Activated CD8-positive, alpha-beta memory T cell treated with anti-CD3 and anti-CD28 coated beads for 36 hours (primary cell): Measurements from ENCODE around the gene HHIP. TPM values are rescaled to one million over a fixed set of nuclear protein-coding genes. Genes with fewer than 3 reads are reported as not detected.
"Not testable (repeated sequence)": the region's sequence is repeated elsewhere in the genome, so short reads cannot be mapped to it uniquely, and the experiment has no call there.

Source experiments
- CTCF ChIA-PET: fragments of 350-600 bp; sonication (Branson Sonifier 250); formaldehyde crosslinking; loops from one replicate; lab custom pipeline; 2021; ENCODE audit warnings: antibody characterized with exemption; lab: Charles Lee
- POLR2A ChIA-PET: fragments of 350-600 bp; sonication (Branson Sonifier 250); formaldehyde crosslinking; loops from one replicate; lab custom pipeline; 2021; ENCODE audit warnings: antibody characterized with exemption; lab: Charles Lee
- total RNA-seq, 2 experiments: library from RNA; stranded (reverse); gene quantifications; one replicate each; pipeline ENCODE4 v1.2.3, GENCODE V29; 2021

The HHIP gene
- total RNA-seq, 2 experiments from 2014 or later: not detected

DNA sequence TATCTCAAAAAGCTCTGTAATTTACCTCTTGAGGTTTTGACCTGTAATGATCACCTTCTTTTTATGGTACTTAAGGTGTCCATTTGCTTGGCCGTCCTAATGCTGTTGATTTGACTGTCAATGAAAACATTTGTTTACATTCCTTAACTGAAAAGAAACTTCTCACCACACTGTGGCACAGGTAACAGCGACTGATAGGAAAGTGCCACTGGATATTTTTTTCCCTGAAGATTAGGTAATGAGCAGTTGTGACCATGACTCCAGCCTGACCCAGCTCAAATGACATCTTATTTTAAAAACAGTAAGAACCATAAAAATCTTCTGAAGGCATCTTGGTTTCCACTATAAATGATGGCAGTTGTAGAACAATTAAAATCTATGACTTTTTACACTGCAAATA, 87.6 kb downstream of the HHIP start:
- POLR2A ChIA-PET: no interaction called here
- CTCF ChIA-PET: no interaction called here

DNA sequence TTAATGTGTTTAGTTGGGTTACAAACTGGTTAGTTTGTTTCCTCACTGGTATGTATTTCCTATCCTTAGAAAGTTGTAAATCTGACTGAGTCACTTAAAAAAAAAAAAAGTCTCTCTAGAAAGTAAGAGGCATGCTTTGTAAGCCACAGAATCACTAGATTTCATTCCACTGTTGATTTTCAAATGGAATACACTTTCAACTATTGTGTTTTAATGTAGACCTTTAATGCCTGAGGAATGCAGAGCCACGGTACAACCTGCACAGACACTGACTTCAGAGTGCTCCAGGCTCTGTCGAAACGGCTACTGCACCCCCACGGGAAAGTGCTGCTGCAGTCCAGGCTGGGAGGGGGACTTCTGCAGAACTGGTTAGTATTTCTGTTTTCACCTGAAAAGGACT, 88.6 kb downstream of the HHIP start:
- POLR2A ChIA-PET: no interaction called here
- CTCF ChIA-PET: no interaction called here

DNA sequence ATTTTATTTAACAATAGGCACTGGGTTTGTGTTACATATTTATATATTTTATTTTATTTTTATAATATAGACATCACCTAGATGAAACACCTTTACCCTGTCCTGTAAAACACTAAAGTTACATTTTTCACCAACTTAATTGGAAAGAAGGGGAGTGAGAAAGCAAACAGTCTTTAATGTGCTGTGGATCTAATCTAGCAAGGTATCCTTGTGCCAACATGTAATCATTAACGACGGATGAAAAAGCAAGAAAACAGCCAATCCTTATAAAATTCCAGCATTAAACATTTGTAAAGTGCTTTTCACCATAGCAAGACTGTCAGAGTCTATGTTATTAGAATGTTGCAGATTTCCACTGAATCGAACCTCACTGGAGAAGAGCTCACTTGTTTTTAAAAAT, 92.7 kb downstream of the HHIP start:
- ChIA-PET CTCF (no interaction called here), POLR2A (no interaction called here)

DNA sequence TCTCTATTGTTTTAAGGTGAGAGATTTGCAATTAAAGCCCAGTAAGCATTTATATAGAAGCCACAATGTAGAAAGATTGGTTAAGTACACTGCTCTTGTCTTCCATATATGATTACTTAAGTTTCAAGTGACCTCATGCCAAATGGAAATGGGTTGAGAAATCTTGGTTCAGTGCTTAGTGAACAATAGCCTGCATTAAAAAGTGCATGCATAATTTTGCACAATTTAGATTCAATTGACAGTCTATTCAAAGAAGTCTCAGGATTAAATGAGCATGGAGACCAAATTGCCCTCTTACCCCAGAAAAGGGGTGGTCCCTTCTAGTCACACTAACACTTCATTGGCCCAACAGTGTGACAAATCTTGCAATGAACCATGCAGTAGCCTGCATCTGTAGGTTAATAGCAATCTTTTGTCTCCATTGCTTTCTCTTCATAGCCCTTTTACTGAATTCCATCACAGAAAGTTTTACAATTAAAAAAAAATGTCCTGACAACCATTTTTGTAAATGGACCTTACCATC, 93.6 kb downstream of the HHIP start:
- ChIA-PET CTCF (no interaction called here), POLR2A (no interaction called here)

DNA sequence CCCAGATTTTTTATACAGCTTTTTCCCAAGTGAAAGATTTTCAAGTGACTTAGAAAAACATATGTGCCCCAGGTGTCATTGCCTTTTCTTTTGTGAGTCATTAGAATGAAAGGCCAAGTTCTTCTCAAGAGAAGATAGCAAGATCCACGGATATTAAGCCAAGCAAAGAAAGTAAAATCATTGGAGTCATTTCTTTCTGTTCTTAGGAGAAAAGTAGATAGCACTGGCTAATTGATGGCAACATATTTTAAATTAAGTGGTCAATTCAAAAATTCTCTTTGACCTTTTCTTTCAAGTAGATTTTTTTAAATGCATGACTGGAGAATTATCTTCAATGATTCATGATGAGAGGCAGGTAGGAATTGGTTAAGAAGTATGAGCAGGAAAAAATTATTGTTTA, 94.4 kb downstream of the HHIP start:
- CTCF ChIA-PET: no interaction called here
- POLR2A ChIA-PET: no interaction called here

DNA sequence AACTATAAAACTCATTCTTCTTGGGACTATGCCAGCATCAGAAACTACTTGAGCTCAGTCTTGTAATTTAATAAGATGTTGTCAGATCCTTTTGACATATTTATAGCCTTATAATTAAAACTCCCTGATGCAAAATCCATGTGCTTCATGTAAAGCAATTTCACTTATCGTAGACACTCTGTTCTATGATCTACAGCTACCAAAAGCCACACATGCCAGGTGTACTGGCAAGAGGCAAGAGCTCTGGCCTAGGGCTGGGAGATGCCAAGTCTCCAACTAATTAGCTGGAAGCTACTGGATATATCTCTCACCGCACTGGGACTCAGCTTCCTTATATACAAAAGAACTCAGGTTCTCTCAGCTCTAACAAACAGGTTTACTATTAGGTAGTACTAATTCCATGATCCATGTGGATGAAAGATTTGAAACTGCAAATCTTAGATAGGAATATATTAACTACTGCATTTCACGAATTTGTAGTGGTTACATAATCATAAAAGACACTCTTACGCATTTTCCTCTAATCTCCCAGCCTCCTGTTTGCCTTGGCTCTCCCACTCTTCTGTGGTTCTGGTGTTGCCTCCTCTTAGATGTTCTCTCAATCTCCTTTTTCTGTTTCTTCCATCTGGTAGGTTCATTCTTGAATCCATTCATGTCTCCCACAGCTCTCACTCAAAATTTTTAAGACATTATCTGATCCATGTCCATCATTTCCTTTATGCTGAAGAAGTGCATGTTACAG, 103.0 kb downstream of the HHIP start:
- ChIA-PET CTCF (no interaction called here), POLR2A (no interaction called here)

DNA sequence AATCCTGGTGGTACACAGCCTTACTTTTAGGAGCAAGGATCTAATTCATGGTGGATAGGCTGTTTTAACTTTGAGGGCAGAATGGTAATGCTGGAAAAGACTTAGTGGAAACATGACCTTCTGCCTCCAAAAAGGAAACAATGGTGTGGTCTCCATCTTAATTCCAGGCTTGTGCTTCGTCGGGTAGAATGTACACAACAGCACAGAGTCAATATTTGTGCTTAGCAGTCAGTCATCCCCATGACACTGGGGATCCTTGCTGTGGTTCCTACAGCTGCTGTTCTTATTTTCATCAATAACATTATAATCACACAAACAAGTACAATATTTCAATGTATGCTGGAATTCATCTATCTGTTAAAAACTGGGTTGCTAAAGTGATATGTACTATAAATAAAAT, 104.4 kb downstream of the HHIP start:
- ChIA-PET CTCF (no interaction called here), POLR2A (no interaction called here)

DNA sequence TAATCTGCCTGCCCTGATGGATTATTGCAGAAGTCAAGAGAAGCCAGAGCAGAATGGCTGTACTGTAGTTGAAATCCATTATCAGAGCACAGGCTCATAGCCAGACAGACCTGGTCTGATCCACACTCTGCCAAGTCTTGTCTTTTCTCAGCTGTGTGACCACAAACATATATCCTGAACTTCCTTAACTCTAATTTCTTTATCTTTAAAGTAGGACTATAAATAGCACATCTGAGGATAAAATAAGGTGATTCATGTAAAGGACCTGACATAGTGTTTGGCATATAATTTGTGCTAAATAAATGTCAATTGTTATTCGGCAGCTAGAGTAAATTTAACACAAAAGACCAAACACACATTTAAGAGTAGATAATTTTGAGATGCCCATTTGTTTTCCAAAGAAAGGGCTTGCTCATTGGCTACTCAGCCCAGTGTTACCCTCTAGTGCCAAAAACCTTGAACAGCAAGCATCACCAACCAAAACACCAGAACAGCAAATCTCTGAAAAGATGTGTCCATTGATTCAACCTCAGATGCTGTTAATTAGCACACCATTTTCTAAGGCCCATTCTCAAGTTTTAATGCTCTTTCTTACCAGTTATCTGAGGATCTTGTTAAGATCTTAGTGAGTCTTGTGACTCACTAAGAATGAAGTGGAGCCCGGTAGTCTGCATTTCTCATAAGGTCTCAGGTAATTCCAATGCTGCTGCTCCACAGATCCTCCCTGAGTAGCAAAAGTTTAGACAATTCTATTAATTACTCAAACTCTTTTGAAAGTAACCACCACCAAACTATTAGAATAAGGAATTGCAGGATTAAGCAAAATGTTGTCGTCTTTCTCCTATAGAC, 108.8 kb downstream of the HHIP start:
- POLR2A ChIA-PET: no interaction called here
- CTCF ChIA-PET: no interaction called here

DNA sequence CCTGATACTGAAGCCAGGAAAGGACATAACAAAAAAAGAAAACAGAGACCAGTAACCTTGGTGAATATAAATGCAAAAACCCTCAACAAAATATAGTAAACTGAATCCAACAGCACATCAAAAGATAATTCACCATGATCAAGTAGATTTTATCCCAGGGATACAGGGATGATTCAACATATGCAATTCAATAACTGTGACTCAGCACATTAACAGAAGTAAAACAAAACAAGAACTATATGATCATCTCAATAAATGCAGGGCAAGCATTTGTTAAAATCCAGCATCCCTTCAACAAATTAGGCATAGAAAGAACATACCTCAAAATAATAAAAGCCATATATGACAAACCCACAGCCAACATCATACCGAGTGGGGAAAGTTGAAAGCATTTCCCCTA, 112.0 kb downstream of the HHIP start:
- CTCF ChIA-PET: no interaction called here
- POLR2A ChIA-PET: no interaction called here

DNA sequence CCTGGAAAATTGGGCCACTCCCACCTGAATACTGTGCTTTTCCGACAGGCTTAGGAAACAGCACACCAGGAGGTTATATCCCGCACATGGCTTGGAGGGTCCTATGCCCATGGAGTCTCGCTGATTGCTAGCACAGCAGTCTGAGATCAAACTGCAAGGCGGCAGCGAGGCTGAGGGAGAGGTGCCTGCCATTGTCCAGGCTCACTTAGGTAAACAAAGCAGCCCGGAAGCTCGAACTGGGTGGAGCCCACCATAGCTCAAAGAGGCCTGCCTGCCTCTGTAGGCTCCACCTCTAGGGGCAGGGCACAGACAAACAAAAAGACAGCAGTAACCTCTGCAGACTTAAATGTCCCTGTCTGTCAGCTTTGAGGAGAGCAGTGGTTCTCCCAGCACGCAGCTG, 122.9 kb downstream of the HHIP start:
- CTCF ChIA-PET, POLR2A ChIA-PET: not testable (repeated sequence)

DNA sequence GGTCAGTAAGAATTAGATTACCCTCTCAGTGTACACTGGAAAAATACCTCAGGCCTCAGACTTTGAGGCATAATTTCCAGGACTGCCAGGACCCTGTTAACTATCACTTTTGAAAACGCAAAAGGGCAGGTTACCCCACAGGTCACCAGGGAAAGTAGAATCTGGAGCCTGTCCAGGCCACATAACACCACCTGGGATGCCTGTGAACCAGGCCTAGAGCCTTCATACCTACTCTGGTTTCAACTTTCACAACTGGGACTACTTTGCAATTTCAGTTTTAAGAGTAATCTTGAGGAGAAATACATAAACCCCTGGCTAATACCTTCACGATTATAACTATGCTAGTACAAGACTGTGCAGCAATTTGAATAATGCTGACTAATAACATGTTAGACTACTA, 132.4 kb downstream of the HHIP start:
- CTCF ChIA-PET: no interaction called here
- POLR2A ChIA-PET: no interaction called here

DNA sequence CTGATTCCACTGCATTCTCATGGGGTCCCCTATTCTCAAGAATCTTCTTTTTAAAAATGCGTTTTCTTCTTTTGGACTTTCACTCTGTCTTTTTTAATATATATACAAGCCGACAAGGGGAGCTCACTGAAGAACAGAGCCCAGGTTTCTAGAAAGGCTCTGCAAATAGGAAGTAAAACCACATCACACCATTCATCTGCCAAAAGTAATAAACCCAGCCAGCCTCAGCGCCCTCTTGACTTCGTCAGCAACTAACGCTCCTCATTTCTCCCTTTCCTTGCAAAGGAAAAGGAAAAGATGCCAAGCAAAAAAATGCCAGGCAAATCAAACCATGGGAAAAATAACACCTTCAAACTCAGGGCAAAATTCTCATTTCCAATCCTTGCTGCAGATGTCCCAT, 136.4 kb downstream of the HHIP start:
- ChIA-PET POLR2A (no interaction called here), CTCF (no interaction called here)

DNA sequence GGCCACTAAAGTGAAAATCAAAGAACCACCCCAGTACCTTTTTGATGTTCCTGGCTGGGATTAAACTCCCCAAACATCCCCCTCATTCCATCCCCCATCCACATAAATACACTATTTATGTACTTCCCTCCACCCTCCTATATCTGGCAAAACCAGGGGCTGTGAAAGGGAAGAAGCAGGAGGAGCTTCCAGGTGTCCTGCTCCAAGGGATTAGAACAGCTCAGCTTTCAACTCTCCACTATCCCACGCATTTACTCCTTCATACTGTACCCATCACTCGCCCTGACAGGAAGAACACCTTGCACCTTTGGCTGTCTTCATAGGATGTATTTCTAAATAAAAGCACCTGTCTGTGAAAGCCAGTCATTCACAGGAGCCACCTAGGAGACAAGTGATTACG, 140.0 kb downstream of the HHIP start:
- ChIA-PET CTCF (no interaction called here), POLR2A (no interaction called here)

DNA sequence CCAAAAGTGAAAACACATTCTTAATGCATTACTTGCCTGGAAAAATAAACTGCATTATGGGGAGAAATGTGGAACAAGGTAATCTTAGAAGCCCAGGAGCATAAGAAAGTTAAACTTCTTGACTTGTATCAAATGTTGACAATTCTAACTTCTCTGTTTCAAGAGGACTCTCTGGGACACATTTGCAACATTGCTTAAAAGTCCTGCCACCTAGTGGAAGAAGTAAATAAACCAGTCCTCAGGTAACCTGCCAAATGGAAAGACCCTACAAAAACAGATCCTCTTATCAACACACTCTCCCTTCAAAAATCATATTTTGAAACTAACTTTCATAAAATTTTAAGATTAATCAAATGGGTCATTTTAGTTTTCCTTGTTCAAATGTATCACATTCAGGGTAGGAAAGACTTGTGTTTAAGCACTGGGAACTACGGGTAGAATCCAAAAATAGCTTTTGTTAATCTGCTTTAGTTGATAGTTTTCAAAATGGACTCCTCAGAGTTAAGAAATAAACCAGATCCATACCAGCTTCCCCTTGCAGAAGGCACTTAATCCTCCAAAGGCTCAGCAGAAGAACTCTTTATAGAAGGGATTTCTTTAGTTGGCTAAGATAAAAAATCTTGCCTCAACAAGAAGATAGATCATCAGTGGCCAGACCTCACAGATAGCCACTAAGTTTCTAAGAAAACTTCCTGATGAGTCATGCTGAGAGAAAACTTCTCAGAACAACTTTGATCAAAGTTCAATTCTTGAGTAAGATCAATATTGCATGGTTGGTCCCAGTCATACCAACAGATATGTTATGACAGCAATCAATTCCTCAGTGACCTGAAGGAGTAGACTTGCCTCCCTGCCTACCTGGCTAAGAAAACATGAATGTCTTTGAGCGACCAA, 141.7 kb downstream of the HHIP start:
- POLR2A ChIA-PET: no interaction called here
- CTCF ChIA-PET: no interaction called here

DNA sequence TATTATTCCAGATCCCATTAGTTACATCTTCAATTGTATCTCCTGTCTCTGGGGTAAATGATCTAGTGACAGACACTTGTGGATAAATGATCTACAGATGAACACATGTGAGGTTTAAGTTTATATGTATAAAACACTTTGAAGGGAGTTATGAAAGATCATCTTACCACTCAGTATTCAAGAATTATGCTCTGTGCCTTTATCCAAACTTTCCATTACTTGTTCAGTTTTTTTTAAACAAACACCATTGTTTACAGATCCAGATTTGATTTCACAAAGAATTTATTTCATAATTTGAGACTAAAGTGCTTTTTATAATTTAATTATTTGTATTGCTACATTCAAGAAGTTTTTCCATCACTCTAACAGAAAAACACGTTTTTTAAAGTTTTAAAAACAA, 142.5 kb downstream of the HHIP start:
- ChIA-PET CTCF (interaction anchor here (0.6 kb wide), 1 partner anchor 577 kb away, joined by 5 read pairs; no protein-coding TSS in a partner anchor), POLR2A (no interaction called here)

DNA sequence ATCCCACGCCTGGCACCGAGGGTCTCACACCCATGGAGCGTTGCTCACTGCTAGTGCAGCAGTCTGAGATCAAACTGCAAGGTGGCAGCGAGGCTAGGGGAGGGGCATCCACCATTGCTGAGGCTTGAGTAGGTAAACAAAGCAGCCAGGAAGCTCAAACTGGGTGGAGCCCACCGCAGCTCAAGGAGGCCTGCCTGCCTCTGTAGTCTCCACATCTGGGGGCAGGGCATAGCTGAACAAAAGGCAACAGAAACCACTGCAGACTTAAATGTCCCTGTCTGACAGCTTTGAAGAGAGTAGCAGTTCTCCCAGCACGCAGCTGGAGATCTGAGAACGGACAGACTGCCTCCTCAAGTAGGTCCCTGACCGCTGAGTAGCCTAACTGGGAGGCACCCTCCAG, 146.0 kb downstream of the HHIP start:
- CTCF ChIA-PET, POLR2A ChIA-PET: not testable (repeated sequence)
